IMR-90 (cell line): Measurements from ENCODE around the gene AQP1.

Experiments used
- BHLHE40 ChIP-seq: fragments of 150-350 bp; IDR thresholded peaks from 2 replicates; pipeline ENCODE4 v1.6.1; 2016; ENCODE audit warnings: mild to moderate bottlenecking, low read depth, low read length
- MAFK ChIP-seq: IDR thresholded peaks from 2 replicates; pipeline ENCODE4 v1.6.1; 2012; ENCODE audit warnings: low read depth, low read length, improper control_type of control experiment
- NFE2L2 ChIP-seq: fragments of 150-350 bp; IDR thresholded peaks from 2 replicates; pipeline ENCODE4 v1.6.1; 2016; ENCODE audit warnings: low read depth, mild to moderate bottlenecking, low read length
- POLR2A ChIP-seq: IDR thresholded peaks from 2 replicates; pipeline ENCODE4 v1.6.1; 2012; ENCODE audit warnings: mild to moderate bottlenecking, low read depth, low read length
- RAD21 ChIP-seq: IDR thresholded peaks from 2 replicates; pipeline ENCODE4 v1.6.1; 2012; ENCODE audit warnings: low read length, improper control_type of control experiment
- SMC3 ChIP-seq: fragments of 150-350 bp; IDR thresholded peaks from 2 replicates; pipeline ENCODE4 v1.6.1; 2016; ENCODE audit warnings: low read depth, mild to moderate bottlenecking, antibody characterized with exemption, low read length, moderate library complexity
- TF ChIP-seq, protein P1 (sequence below): conservative IDR thresholded peaks from 2 replicates; pipeline ENCODE4 v1.5.1; 2012; ENCODE audit warnings: mild to moderate bottlenecking, low read depth, low read length, improper control_type of control experiment

DNA sequence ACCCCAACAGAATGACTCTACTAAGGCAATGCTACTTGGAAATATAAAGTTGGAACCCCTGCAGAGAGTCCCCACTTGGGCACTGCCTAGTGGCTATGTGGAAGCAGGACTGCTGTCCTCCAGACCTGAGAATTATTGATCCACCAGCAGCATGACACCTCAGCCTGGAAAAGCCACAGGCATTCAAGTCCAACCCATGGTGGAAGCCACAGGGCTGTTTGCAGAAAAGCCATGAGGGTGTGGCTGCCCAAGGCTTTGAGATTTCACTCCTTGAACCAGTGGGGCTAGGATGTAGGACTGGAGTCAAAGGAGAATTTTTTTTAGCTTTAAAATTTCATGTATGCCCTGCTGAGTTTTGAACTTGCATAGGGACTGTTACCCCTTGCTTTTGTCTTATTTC is 38.5 kb downstream of the AQP1 start:
- TF ChIP-seq, protein P1, sequence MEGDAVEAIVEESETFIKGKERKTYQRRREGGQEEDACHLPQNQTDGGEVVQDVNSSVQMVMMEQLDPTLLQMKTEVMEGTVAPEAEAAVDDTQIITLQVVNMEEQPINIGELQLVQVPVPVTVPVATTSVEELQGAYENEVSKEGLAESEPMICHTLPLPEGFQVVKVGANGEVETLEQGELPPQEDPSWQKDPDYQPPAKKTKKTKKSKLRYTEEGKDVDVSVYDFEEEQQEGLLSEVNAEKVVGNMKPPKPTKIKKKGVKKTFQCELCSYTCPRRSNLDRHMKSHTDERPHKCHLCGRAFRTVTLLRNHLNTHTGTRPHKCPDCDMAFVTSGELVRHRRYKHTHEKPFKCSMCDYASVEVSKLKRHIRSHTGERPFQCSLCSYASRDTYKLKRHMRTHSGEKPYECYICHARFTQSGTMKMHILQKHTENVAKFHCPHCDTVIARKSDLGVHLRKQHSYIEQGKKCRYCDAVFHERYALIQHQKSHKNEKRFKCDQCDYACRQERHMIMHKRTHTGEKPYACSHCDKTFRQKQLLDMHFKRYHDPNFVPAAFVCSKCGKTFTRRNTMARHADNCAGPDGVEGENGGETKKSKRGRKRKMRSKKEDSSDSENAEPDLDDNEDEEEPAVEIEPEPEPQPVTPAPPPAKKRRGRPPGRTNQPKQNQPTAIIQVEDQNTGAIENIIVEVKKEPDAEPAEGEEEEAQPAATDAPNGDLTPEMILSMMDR = no peak
- no peak for TF ChIP-seq NFE2L2
- TF ChIP-seq RAD21 = no peak
- TF ChIP-seq POLR2A = no peak
- TF ChIP-seq SMC3 = no peak
- no peak for TF ChIP-seq BHLHE40
- no peak for TF ChIP-seq MAFK
